B cell (primary cell): Measurements from ENCODE around the gene NCEH1.

Experiments
- EZH2 ChIP-seq: IDR thresholded peaks from 2 replicates; pipeline ENCODE4 v1.6.1; 2012; ENCODE audit warnings: borderline replicate concordance, low read depth, mild to moderate bottlenecking, moderate library complexity, low read length; ENCODE audit not compliant: insufficient read depth, poor library complexity, severe bottlenecking
- TF ChIP-seq, protein P1 (sequence below): fragments of 200-600 bp; IDR thresholded peaks from one replicate; pipeline ENCODE4 v1.8.0; 2022; ENCODE audit warnings: antibody characterized with exemption, mild to moderate bottlenecking

DNA sequence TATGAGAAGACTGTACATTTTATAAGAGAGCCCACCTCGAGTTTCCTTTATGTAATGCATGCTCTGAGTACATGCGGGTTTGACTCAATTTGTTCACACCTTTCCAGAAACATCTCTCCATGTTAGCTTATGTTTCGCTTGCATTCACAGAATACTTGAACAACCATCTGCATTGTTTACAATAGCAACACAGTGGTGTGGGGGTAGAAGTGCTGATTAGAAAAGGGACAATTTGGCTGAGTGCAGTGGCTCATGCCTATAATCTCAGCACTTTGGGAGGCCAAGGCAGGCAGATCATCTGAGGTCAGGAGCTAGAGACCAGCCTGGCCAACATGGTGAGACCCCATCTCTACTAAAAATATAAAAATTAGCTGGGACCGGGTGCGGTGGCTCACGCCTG lies 60.9 kb downstream of the NCEH1 start:
- TF ChIP-seq, protein P1, sequence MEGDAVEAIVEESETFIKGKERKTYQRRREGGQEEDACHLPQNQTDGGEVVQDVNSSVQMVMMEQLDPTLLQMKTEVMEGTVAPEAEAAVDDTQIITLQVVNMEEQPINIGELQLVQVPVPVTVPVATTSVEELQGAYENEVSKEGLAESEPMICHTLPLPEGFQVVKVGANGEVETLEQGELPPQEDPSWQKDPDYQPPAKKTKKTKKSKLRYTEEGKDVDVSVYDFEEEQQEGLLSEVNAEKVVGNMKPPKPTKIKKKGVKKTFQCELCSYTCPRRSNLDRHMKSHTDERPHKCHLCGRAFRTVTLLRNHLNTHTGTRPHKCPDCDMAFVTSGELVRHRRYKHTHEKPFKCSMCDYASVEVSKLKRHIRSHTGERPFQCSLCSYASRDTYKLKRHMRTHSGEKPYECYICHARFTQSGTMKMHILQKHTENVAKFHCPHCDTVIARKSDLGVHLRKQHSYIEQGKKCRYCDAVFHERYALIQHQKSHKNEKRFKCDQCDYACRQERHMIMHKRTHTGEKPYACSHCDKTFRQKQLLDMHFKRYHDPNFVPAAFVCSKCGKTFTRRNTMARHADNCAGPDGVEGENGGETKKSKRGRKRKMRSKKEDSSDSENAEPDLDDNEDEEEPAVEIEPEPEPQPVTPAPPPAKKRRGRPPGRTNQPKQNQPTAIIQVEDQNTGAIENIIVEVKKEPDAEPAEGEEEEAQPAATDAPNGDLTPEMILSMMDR, result no peak
- no peak for TF ChIP-seq EZH2
